Activated T-cell treated with anti-CD3 and anti-CD28 coated beads for 1 hour (primary cell): ENCODE data around the gene SULT2A1.
"Not testable (repeated sequence)": the region's sequence is repeated elsewhere in the genome, so short reads cannot be mapped to it uniquely, and the experiment has no call there.

Experiments
- DNase-seq: peaks from one replicate; pipeline ENCODE4 v3.0.0-alpha.2; 2020; ENCODE audit warnings: low read depth

SULT2A1 gene, protein sequence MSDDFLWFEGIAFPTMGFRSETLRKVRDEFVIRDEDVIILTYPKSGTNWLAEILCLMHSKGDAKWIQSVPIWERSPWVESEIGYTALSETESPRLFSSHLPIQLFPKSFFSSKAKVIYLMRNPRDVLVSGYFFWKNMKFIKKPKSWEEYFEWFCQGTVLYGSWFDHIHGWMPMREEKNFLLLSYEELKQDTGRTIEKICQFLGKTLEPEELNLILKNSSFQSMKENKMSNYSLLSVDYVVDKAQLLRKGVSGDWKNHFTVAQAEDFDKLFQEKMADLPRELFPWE

DNA sequence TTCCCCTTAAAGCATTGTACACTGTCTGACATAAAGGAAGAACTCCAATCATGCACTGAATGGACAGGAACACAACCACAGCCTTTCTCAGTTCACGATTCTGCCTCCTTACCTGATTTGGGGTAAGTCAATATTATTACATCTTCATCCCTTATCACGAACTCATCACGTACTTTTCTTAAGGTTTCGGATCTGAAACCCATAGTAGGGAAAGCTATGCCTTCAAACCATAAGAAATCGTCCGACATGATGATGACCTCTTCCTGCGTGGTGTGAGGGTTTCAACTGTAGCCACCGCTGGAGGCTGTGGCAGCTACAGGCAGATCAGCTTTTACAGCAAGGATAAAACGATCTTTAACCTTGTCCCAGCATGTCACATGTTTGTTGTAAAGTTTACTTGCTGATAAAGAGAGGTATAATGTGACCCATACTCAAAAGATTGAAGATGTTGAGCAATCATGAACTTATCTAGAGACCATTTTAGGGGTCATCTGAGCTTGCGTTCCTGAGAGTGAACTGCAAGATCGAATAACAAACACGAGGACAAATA is at the start of gene SULT2A1:
Gene SULT2A1, minus strand, starts transcription at position 306 of the 550 bp plus-strand sequence. Its CDS starts 58 bp downstream, at position 248.
- DNase-seq: no peak

DNA sequence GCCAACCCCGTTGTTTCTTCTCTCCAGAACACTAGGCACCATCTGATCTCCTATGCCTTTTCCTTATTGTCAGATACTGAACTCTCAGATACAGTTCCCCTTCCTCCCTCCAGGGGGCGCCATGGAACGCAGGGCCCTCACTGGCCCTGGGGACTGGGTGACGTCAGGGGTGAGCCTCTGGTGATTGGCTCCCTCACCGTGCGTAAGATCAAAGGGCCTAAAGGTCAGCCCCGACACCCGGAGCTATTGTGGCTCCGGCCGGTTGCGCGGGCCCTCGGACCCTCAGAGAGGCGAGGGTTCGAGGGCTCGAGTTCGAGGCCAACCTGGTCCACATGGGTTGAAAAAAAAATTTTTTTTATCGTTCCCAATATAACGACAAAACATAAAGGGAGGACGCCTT is 42.5 kb upstream of the SULT2A1 start:
- DNase-seq: not testable (repeated sequence)

DNA sequence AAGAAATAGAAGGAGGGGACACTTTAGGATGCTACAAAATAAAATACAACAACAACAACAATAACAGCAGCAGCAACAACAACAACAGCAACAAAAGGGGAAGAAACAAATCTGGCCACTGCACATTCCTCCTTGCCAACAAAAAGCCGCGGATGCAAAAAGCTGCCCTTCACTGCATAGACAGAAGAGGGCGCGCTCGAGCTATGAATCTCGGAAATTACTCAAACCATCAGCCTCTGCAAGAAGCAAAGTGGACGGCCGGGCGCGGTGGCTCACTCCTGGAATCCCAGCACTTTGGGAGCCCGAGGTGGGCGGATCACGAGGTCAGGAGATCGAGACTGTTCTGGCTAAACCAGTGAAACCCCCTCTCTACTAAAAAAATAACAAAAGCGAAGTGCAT is 34.0 kb upstream of the SULT2A1 start:
- not testable (repeated sequence) for DNase-seq

DNA sequence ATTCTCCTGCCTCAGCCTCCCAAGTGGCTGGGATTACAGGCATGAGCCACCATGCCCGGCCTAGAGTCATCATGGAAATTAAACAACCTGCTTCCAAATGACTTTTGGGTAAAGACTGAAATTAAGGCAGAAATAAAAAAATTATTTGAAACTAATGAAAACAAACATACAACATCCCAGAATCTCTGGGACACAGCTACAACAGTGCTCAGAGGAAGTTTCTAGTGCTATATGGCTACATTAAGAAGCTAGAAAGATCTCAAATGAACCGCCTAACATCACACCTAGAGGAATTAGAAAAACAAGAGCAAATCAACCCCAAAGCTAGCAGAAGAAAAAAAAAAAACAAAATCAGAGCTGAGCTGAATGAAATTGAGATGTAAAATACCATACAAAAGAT is 24.1 kb upstream of the SULT2A1 start:
- not testable (repeated sequence) for DNase-seq

DNA sequence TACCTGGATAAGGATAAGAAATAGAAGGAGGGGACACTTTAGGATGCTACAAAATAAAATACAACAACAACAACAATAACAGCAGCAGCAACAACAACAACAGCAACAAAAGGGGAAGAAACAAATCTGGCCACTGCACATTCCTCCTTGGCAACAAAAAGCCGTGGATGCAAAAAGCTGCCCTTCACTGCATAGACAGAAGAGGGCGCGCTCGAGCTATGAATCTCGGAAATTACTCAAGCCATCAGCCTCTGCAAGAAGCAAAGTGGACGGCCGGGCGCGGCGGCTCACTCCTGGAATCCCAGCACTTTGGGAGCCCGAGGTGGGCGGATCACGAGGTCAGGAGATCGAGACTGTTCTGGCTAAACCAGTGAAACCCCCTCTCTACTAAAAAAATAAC is 23.2 kb upstream of the SULT2A1 start:
- DNase-seq: peak; percentile 39

DNA sequence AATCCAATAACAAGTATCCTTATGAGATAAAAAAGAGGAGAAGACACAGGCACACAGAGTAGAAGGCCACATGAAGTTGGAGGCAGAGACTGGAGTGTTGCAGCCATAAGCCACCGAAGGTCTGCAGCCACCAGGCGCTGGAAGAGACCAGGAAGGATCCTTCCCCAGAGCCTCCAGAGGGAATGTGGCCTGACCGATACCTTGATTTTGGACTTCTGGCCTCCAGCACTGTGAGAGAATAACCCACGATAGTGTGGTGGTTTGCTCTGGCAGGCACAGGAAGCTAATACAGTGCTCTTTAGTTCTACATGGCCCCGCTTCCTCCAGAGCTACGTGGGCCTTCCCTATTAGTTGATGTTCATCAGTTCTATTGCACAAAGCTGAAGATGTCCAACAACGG is 15.3 kb upstream of the SULT2A1 start:
- DNase-seq: no peak

DNA sequence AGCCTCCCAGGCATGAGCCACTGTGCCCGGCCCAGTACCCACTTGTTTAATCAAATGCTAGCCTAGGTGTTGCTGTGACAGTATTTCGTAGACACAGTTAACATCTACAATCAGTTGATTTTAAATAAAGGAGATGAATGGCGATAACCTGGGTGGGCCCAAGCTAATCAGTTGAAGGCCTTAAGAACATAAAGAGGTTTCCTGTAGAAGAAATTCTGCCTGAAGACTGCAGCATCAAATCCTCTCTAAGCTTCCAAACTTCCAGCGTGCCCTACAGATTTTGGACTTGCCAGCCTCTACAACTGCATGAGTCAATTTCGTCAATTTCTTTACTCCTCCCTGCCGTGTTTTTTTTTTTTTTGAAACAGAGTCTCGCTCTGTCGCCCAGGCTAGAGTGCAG is 13.2 kb upstream of the SULT2A1 start:
- no peak for DNase-seq

DNA sequence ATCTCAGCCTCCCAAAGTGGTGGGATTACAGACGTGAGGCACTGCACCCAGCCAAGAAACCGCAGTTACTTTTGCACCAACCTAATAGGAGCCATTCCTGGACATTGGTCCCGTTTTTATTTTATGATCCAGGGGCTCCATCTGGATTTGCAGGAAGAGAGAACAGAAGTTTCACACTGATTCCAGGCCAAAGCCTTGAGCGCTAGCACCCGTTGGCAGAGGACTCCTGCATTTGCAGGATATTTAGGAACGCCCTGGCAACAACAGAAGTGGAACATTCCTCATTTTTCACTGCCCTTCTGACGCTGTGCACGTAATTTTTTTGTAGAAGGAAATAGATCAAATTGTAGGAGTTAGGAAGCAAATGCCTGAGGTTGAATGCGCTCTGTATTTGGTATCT is 11.7 kb upstream of the SULT2A1 start:
- no peak for DNase-seq

DNA sequence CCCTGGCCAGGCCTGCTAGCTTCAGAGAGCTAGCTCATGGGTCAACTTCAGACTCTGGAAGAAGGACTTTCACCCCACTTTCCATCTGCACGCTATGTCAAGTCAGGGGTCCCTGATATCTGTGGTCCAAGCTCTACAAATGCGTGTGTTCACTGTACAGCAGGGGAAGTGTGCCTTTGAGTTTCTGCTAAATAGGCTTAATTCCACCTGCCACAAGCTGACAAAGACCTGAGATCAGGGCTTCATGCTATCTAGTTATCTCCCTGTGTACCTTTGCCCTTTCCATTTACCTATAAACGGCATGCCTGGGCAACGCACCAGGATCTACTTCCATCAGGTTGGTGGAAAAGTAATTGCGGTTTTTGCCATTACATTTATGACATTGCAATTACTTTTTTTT is 10.7 kb upstream of the SULT2A1 start:
- no peak for DNase-seq

DNA sequence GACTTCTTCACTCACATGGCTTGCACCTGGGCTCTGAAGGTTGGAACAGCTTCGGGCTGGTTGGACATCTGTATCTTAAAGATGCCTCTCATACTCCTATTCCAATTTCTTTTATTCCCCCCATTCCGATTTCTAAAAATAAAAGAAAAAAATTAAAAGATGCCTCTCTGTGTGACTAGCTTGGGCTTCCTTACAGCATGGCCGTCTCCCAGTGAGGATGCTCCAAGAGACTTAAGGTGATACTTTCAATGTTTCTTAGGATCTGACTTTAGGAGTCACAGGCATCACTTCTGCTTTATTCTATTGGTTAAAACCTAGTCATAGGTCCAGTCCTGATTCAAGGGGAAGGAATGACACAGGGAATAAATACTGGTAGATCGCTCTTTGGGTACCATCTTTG is 9.9 kb upstream of the SULT2A1 start:
- no peak for DNase-seq

DNA sequence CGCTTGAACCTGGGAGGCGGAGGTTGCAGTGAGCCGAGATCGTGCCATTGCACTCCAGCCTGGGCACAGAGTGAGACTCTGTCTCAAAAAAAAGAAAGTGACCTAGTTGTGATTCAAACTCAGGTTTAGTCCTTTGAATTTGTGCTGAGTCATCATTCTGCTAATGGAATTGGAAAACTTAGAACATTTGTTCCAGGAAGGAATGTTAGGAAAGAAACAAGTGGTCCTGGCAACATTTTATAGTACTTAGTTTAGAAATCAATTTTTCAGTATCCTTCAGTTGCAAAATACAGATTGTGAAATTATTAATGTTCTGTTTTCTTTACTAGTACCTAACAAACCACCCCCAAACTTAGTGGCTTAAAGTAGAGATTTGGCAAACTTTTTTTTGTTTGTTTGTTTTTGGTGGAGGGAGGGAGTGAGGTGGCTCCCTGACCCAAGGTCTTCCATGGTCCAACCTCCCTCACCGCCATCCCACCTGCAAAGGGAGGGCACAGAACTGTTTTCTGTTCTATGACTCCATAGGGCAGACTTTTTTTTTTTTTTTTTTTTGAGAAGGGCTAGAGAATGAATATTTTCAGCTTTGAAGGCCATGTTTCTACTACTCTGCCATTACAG is 9.2 kb upstream of the SULT2A1 start:
- DNase-seq: no peak

DNA sequence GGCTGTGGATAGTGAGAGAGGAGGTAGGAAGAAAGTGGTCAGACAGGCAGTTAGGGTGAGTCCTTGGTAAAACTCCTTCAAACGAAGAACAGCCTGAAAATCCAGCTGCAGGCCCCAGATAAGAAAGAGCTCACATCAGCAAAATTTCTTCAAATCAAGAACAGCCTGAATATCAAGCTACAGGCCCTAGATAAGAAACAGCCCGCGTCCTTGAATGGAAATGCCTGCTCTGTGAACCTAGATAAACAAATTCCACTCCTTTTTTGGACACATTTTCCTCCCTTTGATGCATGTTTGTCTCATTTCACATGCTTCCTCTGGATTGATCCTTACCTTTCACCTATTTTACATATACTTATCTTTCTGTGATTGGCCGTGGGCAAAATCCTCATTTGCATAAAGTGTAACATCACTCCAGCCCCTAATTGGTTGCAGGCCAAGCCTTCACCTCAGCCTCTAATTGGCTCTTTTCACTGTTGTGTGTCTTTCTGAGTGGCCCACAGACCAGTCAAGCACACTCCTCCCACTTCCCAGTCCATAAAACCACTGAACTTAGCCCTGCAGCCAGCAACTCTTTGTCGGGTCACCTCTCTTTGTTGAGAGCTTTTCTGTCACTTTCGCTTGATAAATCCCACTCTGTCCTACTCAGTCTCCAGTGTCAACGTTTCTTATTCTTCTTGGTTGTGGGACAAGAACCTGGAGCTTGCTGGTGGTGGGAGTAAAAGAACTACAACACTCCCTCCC is 6.0 kb upstream of the SULT2A1 start:
- DNase-seq: no peak

DNA sequence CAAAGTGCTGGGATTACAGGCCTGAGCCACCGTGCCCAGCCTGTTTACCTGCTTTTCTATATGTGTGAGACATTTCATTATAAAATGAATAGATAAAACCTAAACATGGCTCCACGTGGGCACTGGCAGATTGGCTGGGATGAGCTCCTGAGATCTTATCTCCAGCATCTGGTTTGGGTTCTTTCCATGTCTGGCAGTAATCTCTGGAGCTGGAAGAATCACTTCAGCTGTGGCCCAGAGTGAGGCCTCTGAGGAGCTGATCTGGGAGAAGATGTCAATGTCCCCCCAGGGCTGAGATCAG is 5.5 kb upstream of the SULT2A1 start:
- DNase-seq: no peak

DNA sequence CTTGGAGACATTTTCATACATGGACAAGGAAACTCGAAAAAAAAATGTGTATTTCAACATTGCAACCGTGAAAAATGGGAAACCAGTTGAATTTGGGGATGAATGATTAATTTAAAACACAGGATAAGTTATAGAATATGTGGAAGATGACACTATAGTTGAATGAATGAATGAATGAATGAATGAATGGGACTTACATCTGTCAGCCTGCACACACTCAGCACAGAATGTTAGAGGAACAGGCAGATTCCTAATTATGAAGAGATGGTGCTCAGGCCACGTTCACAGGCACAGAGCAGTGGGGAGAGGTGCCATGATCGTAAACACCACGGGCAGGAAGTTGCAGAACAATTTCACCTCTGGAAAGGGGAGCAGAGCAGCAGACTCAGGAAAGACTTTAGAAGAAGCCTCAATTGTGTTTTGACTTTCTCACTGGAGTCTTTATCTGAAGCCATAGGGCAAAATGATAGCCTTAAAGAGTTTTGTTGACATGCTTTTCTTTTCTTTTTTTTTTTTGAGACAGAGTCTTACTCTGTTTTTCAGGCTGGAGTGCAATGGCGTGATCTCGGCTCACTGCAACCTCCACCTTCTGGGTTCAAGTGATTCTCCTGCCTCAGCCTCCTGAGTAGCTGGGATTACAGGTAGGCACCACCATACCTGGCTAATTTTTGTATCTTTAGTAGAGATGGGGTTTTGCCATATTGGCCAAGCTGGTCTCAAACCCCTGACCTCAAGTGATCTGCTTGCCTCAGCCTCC is 4.9 kb upstream of the SULT2A1 start:
- DNase-seq: no peak

DNA sequence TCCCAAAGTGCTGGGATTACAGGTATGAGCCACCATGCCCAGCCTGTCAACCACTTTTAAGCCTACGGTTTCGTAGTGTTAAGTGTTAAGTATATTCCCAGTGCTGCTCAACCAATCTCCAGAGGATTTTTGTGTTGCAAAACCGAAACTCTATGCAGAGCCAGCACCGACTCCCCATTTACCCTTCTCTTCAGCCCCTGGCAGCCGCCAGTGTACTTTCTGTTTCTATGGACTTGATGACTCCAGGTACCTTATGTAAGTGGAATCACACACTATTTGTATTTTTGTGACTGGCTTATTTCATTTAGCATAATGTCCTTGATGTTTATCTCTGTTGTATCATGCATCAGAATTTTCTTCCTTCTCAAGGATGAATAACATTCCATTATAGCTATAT is 1.1 kb downstream of the SULT2A1 start:
- no peak for DNase-seq

DNA sequence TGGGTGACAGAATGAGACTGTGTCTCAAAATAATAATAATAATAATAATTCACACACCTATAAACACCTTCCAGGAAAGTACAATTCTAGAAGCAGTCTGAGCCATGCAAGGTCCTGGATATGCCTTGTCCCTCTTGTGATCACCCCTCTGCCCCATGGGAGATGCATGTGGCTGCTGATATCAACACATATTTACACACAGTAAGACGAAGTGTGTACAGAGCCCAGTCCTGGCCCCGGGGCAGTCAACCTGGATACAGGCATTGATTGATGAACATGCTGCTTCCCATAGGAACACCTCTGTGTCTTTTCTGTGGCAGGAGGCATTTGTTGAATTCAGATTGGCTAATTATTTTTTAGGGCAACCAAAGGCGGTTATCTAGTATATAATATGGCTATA is 3.2 kb downstream of the SULT2A1 start:
- DNase-seq: no peak

DNA sequence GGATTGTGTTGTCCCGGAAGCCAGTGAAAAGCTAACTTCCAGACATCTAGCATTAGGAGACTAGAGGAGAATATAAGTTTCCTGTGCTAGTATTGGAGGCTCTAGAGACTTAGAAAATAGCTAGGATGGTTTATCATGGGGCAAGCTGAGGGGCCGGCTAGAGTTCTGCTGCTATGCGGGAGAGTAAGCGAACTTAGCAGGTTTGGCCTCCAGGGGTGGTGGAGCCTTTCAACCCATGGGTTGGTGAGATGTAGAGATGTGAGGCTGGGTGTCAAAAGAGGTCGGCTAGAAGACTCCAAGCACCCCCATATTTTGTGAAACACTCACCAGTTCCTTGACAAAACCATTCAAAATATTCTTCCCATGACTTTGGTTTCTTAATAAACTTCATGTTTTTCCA is 4.4 kb downstream of the SULT2A1 start:
- DNase-seq: no peak

DNA sequence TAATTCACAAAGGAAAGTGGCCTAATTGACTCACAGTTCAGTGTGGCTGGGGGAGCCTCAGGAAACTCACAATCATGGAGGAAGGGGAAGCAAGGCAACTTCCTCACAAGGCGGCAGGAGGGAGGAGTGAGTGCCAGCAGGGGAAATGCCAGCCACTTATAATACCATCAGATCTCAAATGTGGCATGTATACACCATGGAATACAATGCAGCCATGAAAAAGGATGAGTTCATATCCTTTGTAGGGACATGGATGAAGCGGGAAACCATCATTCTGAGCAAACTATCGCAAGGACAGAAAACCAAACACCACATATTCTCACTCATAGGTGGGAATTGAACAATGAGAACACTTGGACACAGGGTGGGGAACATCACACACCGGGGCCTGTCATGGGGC is 6.7 kb downstream of the SULT2A1 start:
- DNase-seq: not testable (repeated sequence)

DNA sequence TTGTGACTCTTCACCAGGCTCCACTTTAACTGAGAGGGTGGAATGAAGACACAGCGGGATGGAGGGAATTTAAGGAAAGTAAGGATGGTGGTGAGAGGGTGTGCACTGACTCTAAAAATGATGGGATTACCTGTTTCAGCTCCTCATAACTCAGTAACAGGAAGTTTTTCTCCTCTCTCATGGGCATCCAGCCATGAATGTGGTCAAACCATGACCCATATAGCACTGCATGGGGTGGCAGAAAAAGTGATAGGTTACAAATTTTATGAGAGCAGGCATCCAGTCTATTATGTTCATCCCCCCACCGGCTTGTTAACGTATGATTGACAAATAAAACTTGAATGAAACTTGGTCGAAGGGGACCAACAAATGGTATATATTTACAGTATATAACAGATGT is 7.2 kb downstream of the SULT2A1 start:
- DNase-seq: no peak

DNA sequence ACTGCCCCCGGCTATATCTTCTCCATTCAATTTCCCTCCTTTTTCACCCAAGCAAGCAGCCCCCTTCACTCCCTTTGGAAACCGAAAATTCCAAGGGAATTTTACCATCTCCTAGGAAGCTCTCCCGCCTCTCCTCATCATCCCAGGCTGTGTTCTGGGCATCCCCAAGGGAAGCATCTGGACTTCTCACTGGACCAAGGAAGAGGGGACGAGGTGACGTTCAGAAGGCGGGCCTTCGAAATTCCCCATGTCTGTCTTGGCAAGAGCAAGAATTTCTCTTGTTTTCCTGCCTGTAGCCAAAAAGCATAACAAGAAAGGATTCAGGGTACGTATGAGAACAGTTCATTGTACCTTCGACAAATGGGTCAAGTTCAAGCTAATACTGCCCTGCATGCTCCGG is 20.9 kb downstream of the SULT2A1 start:
- no peak for DNase-seq

DNA sequence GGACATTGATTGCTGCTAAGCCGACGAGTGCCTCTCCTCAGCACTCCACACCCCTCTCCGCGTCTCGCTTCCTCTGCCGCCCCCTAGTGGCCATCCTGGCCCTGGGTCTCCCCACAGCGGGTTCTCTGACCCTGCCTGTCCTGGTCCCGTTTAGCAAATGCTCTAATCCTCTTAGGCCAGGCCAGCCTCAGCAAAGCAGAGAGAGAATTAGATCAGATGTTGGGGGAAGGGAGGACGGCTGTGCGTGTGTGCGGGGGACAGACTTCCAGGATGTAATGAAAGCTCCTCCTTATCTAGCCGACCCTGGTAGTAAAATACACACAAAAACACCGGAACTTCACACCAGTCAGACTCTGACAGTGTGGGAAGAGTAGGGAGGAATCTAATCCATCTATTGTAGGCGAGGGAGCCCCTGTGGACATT is 22.6 kb downstream of the SULT2A1 start:
- DNase-seq: peak; percentile 92

DNA sequence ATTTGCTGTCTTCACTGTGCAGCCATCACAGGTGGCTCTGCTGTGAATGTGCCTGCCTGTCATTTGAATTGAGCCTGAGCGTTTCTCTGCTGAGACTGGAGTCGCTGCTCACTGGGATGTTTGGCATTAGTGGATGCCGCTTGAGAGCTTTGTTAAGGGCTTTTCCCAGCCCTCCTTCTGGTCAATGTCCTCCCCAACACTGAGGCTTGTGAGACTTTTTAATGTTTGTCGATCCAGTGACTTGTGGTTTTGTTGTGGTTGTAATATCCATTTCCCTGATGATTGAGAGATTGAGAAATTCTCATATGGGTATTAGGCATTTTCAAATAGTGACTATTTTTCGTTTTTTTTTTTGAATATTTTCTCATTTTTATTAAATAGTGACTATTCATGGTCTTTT is 24.5 kb downstream of the SULT2A1 start:
- no peak for DNase-seq
